ENCODE results near the gene LMTK3.

The LMTK3 gene

GRCh38 chr19:48551437-48552302, 40.0 kb upstream of the LMTK3 start, which contains the start of gene SULT2B1:
Gene SULT2B1, plus strand, starts transcription at chr19:48552172. Its CDS starts 81 bp downstream, at chr19:48552253.
- no peak for TF ChIP-seq CTCF (IDR thresholded peaks at IDR 0.05)
- H3K4me1 ChIP-seq = no peaks in the 10 kb centered on the region
- intact Hi-C loops (cut with DNase I; ENCODE audit: low total_unique reads) = no loop called here
- H3K27ac ChIP-seq = no peak within 1 kb of the TSS
- H3K27me3 ChIP-seq = peaks cover 0 to 56% of the 10 kb centered on the region in 2 donors
- no peak for DNase-seq
- no peaks in the 10 kb centered on the region for H3K9me3 ChIP-seq
- H3K36me3 ChIP-seq = no peaks in the 10 kb centered on the region
- no peak within 1 kb of the TSS for H3K4me3 ChIP-seq

GRCh38 chr19:48549380-48549779, 37.7 kb upstream of the LMTK3 start:
- Histone ChIP-seq H3K27me3 (peaks cover 0 to 63% of the 10 kb centered on the region in 2 donors), H3K4me1 (no peaks in the 10 kb centered on the region), H3K4me3 (no peak overlapping the region), H3K36me3 (no peaks in the 10 kb centered on the region), H3K27ac (no peak overlapping the region), H3K9me3 (no peaks in the 10 kb centered on the region)
- no peak for DNase-seq
- no peak for TF ChIP-seq CTCF (IDR thresholded peaks at IDR 0.05)
- intact Hi-C loops (cut with DNase I; ENCODE audit: low total_unique reads) = no loop called here

- TF ChIP-seq CTCF (IDR thresholded peaks at IDR 0.05) = no peak
- no peaks in the 10 kb centered on the region for H3K9me3 ChIP-seq
- DNase-seq = no peak
- H3K27me3 ChIP-seq = peaks cover 0 to 64% of the 10 kb centered on the region in 2 donors
- H3K27ac ChIP-seq = no peak overlapping the region
- no peaks in the 10 kb centered on the region for H3K36me3 ChIP-seq
- no peaks in the 10 kb centered on the region for H3K4me1 ChIP-seq
- intact Hi-C loops (cut with DNase I; ENCODE audit: low total_unique reads) = no loop called here
- H3K4me3 ChIP-seq = no peak overlapping the region
Observed at GRCh38 chr19:48548253-48548911, 36.7 kb upstream of the LMTK3 start.

- no peak for DNase-seq
- TF ChIP-seq CTCF (IDR thresholded peaks at IDR 0.05) = no peak
- H3K27me3 ChIP-seq = peaks cover 0 to 63% of the 10 kb centered on the region in 2 donors
- intact Hi-C loops (cut with DNase I; ENCODE audit: low total_unique reads) = no loop called here
- H3K9me3 ChIP-seq = no peaks in the 10 kb centered on the region
- no peak overlapping the region for H3K4me3 ChIP-seq
- H3K36me3 ChIP-seq = no peaks in the 10 kb centered on the region
- H3K4me1 ChIP-seq = no peaks in the 10 kb centered on the region
- H3K27ac ChIP-seq = no peak overlapping the region
Observed at GRCh38 chr19:48547722-48548121, 36.1 kb upstream of the LMTK3 start.

- H3K4me1 ChIP-seq = no peaks in the 10 kb centered on the region
- no peak for TF ChIP-seq CTCF (IDR thresholded peaks at IDR 0.05)
- no peaks in the 10 kb centered on the region for H3K36me3 ChIP-seq
- H3K27me3 ChIP-seq = peaks cover 0 to 47% of the 10 kb centered on the region in 2 donors
- DNase-seq = no peak
- no peaks in the 10 kb centered on the region for H3K9me3 ChIP-seq
- H3K4me3 ChIP-seq = no peak overlapping the region
- intact Hi-C loops (cut with DNase I; ENCODE audit: low total_unique reads) = no loop called here
- no peak overlapping the region for H3K27ac ChIP-seq
Observed at GRCh38 chr19:48544856-48545750, 33.5 kb upstream of the LMTK3 start.

All from tibial artery (tissue), 4 donors.